Epithelial cell of proximal tubule (primary cell): ENCODE measurements around the gene BRSK1. TPM values are rescaled to one million over a fixed set of nuclear protein-coding genes. Genes with fewer than 3 reads are reported as not detected.
"Not testable (repeated sequence)": the region's sequence is repeated elsewhere in the genome, so short reads cannot be mapped to it uniquely, and the experiment has no call there.

ENCODE experiments used
- DNase-seq: peaks from one replicate; pipeline ENCODE4 v3.0.0-alpha.2; 2011; ENCODE audit warnings: low read depth
- H3K4me3 ChIP-seq: 2 replicates; pipeline ENCODE4 v1.5.1; 2011; ENCODE audit warnings: low read depth, mild to moderate bottlenecking, low read length
- CTCF ChIP-seq: conservative IDR thresholded peaks from 2 replicates; pipeline ENCODE4 v1.5.1; 2012; ENCODE audit warnings: low read depth, mild to moderate bottlenecking, low read length
- total RNA-seq: library from RNA; depleted of rRNA; stranded (reverse); fragments of >200 nt; gene quantifications from 2 replicates; pipeline ENCODE4 v1.2.3, GENCODE V29; 2015

Gene BRSK1
- total RNA-seq, 1 donor from 2014 or later, result 16.1 TPM

GRCh38 chr19:55320844-55321419 is 37.1 kb downstream of the BRSK1 start:
- TF ChIP-seq CTCF, result no peak
- no peak for DNase-seq
- no peak overlapping the region for H3K4me3 ChIP-seq

GRCh38 chr19:55321466-55322137 is 37.8 kb downstream of the BRSK1 start:
- DNase-seq, result no peak
- no peak overlapping the region for H3K4me3 ChIP-seq
- no peak for TF ChIP-seq CTCF

- H3K4me3 ChIP-seq, result no peak overlapping the region
- no peak for DNase-seq
- TF ChIP-seq CTCF, result no peak
Observed at GRCh38 chr19:55322204-55322885, 38.5 kb downstream of the BRSK1 start.

- DNase-seq, result no peak
- TF ChIP-seq CTCF, result no peak
- no peak overlapping the region for H3K4me3 ChIP-seq
Observed at GRCh38 chr19:55324662-55325061, 40.9 kb downstream of the BRSK1 start.

GRCh38 chr19:55325172-55325571 is 41.4 kb downstream of the BRSK1 start, which contains the start of gene TMEM150B:
TSS of gene TMEM150B (minus strand) at chr19:55325341. CDS start at chr19:55321036, 4,305 bp downstream.
- TF ChIP-seq CTCF, result no peak
- no peak for DNase-seq
- no peak within 1 kb of the TSS for H3K4me3 ChIP-seq

GRCh38 chr19:55328774-55329318 is 45.0 kb downstream of the BRSK1 start:
- DNase-seq, H3K4me3 ChIP-seq: not testable (repeated sequence)

- not testable (repeated sequence) for DNase-seq, H3K4me3 ChIP-seq
Observed at GRCh38 chr19:55329791-55330190, 46.0 kb downstream of the BRSK1 start.
